OCI-LY7 (cell line): Measurements from ENCODE around the gene ATAD3B.

ENCODE experiments used
- CTCF ChIP-seq: fragments of 200-600 bp; sonication (generic); conservative IDR thresholded peaks from 2 replicates; pipeline ENCODE4 v1.5.1; 2014; ENCODE audit warnings: mild to moderate bottlenecking, antibody characterized with exemption, low read length, moderate library complexity, mixed read lengths
- EZH2phosphoT487 ChIP-seq: fragments of 200-600 bp; sonication (generic); IDR thresholded peaks from 2 replicates; pipeline ENCODE4 v1.6.1; 2018; ENCODE audit warnings: low read depth, borderline replicate concordance, mild to moderate bottlenecking, mixed run types, antibody characterized with exemption, low read length, moderate library complexity, mixed read lengths

GRCh38 chr1:1451696-1452364, 19.7 kb upstream of the ATAD3B start:
- TF ChIP-seq CTCF = no peak
- no peak for TF ChIP-seq EZH2phosphoT487
